Measurements from ENCODE around the gene S100A8. TPM values are rescaled to one million over a fixed set of nuclear protein-coding genes. Genes with fewer than 3 reads are reported as not detected.

The S100A8 gene
- polyA plus RNA-seq, 1 donor from 2014 or later, result 28.0 TPM

- H3K36me3 Mint-ChIP-seq, result no peaks in the 10 kb centered on the region
- peak overlapping the region in 1 of 4 donors; percentile 13 for H3K4me3 Mint-ChIP-seq
- H3K4me1 Mint-ChIP-seq, result peaks cover 17 to 24% (median 19%) of the 10 kb centered on the region in 3 donors
- no peaks in the 10 kb centered on the region for H3K9me3 Mint-ChIP-seq
- peaks cover 62% of the 10 kb centered on the region for H3K27me3 Mint-ChIP-seq
- no peak overlapping the region for H3K27ac Mint-ChIP-seq
Measured at GRCh38 chr1:153343811-153344717, 46.8 kb downstream of the S100A8 start.

- Mint-ChIP-seq H3K27ac (no peak overlapping the region), H3K4me1 (peaks cover 17 to 24% (median 19%) of the 10 kb centered on the region in 3 donors), H3K27me3 (peaks cover 61% of the 10 kb centered on the region), H3K4me3 (no peak overlapping the region), H3K9me3 (no peaks in the 10 kb centered on the region), H3K36me3 (no peaks in the 10 kb centered on the region)
Measured at GRCh38 chr1:153343040-153343681, 47.7 kb downstream of the S100A8 start.

- no peak overlapping the region for H3K4me3 Mint-ChIP-seq
- H3K9me3 Mint-ChIP-seq, result no peaks in the 10 kb centered on the region
- no peaks in the 10 kb centered on the region for H3K36me3 Mint-ChIP-seq
- no peak overlapping the region for H3K27ac Mint-ChIP-seq
- H3K4me1 Mint-ChIP-seq, result peaks cover 17 to 24% (median 19%) of the 10 kb centered on the region in 3 donors
- H3K27me3 Mint-ChIP-seq, result peaks cover 54% of the 10 kb centered on the region
Measured at GRCh38 chr1:153342178-153342577, 48.7 kb downstream of the S100A8 start.

GRCh38 chr1:153341431-153341934, 49.4 kb downstream of the S100A8 start:
- H3K9me3 Mint-ChIP-seq, result no peaks in the 10 kb centered on the region
- H3K4me3 Mint-ChIP-seq, result no peak overlapping the region
- H3K27me3 Mint-ChIP-seq, result peaks cover 47% of the 10 kb centered on the region
- no peaks in the 10 kb centered on the region for H3K36me3 Mint-ChIP-seq
- peaks cover 15 to 21% (median 17%) of the 10 kb centered on the region in 3 donors for H3K4me1 Mint-ChIP-seq
- H3K27ac Mint-ChIP-seq, result no peak overlapping the region

GRCh38 chr1:153340356-153340755, 50.5 kb downstream of the S100A8 start:
- Mint-ChIP-seq H3K27me3 (peaks cover 39% of the 10 kb centered on the region), H3K27ac (no peak overlapping the region), H3K9me3 (no peaks in the 10 kb centered on the region), H3K36me3 (no peaks in the 10 kb centered on the region), H3K4me3 (no peak overlapping the region), H3K4me1 (peaks cover 5 to 10% (median 7%) of the 10 kb centered on the region in 3 donors)

Other genes with a start within 250 kb of the S100A8 start
- gene SPRR2G, start 240.2 kb downstream of the S100A8 start, polyA plus RNA-seq, result not detected
- not detected for gene LELP1, start 187.6 kb downstream of the S100A8 start, polyA plus RNA-seq
- gene PRR9, start 173.5 kb downstream of the S100A8 start, polyA plus RNA-seq, result not detected
- not detected for gene LORICRIN, start 131.4 kb downstream of the S100A8 start, polyA plus RNA-seq
- gene PGLYRP3, start 78.1 kb downstream of the S100A8 start, polyA plus RNA-seq, result not detected
- not detected for gene PGLYRP4, start 42.2 kb downstream of the S100A8 start, polyA plus RNA-seq
- gene S100A9, start 33.2 kb downstream of the S100A8 start, polyA plus RNA-seq, result 44.6 TPM
- gene S100A12, start 15.5 kb downstream of the S100A8 start, polyA plus RNA-seq, result 0.97 TPM
- gene S100A7A, start 25.4 kb upstream of the S100A8 start, polyA plus RNA-seq, result not detected
- not detected for gene S100A7, start 69.6 kb upstream of the S100A8 start, polyA plus RNA-seq
- 397 TPM for gene S100A6, start 144.9 kb upstream of the S100A8 start, polyA plus RNA-seq
- 1.4 TPM for gene S100A5, start 149.9 kb upstream of the S100A8 start, polyA plus RNA-seq
- gene S100A4, start 154.7 kb upstream of the S100A8 start, polyA plus RNA-seq, result 524 TPM
- gene S100A3, start 158.2 kb upstream of the S100A8 start, polyA plus RNA-seq, result not detected
- not detected for gene S100A2, start 174.8 kb upstream of the S100A8 start, polyA plus RNA-seq
- not detected for gene S100A16, start 222.1 kb upstream of the S100A8 start, polyA plus RNA-seq
- not detected for gene S100A14, start 225.3 kb upstream of the S100A8 start, polyA plus RNA-seq
- 3.0 TPM for gene S100A13, start 236.4 kb upstream of the S100A8 start, polyA plus RNA-seq
- not detected for gene S100A1, start 237.4 kb upstream of the S100A8 start, polyA plus RNA-seq
- gene CHTOP, start 243.0 kb upstream of the S100A8 start, polyA plus RNA-seq, result 78.6 TPM